ENCODE results near the gene ECI2. TPM values are rescaled to one million over a fixed set of nuclear protein-coding genes. Genes with fewer than 3 reads are reported as not detected.

ECI2 gene, protein sequence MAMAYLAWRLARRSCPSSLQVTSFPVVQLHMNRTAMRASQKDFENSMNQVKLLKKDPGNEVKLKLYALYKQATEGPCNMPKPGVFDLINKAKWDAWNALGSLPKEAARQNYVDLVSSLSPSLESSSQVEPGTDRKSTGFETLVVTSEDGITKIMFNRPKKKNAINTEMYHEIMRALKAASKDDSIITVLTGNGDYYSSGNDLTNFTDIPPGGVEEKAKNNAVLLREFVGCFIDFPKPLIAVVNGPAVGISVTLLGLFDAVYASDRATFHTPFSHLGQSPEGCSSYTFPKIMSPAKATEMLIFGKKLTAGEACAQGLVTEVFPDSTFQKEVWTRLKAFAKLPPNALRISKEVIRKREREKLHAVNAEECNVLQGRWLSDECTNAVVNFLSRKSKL
- 91.0 and 91.5 TPM in 2 replicates for total RNA-seq
- polyA plus RNA-seq: 28.3 and 33.5 TPM in 2 replicates
- polyA plus RNA-seq (2011; cell fraction: cytosol; rRNA removed): 57.9 and 65.3 TPM in 2 replicates
- polyA plus RNA-seq (2011; cell fraction: nucleus; rRNA removed): 57.1 and 64.3 TPM in 2 replicates
- 155 and 329 TPM in 2 replicates for polyA plus RNA-seq (2012)
- polyA minus RNA-seq: 48.5 and 55.1 TPM in 2 replicates
- 35.0 TPM for polyA minus RNA-seq (2011; cell fraction: cytosol; rRNA and poly(A)+ RNA removed)
- 20.4 and 22.5 TPM in 2 replicates for polyA minus RNA-seq (2011; cell fraction: nucleus; rRNA and poly(A)+ RNA removed)
- percentile 83 among the genes with signal in this experiment for Bru-seq, nascent RNA
- BruChase-seq, experiment 1, labeled RNA remaining after a 6-hour chase: percentile 82 among the genes with signal in this experiment
- BruChase-seq, experiment 2, labeled RNA remaining after a 2-hour chase: percentile 78 among the genes with signal in this experiment
- long read RNA-seq, transcript ECI2-202 (10 exons, 1,407 nt): minor isoform, 89 of 219 reads
- long read RNA-seq, transcript ECI2-201 (10 exons, 1,380 nt): major isoform, 95 of 219 reads
- long read RNA-seq, partial matches to known transcripts: 16 of 219 reads
- long read RNA-seq, other reads (novel, unspliced or antisense): 17 of 219 reads

DNA sequence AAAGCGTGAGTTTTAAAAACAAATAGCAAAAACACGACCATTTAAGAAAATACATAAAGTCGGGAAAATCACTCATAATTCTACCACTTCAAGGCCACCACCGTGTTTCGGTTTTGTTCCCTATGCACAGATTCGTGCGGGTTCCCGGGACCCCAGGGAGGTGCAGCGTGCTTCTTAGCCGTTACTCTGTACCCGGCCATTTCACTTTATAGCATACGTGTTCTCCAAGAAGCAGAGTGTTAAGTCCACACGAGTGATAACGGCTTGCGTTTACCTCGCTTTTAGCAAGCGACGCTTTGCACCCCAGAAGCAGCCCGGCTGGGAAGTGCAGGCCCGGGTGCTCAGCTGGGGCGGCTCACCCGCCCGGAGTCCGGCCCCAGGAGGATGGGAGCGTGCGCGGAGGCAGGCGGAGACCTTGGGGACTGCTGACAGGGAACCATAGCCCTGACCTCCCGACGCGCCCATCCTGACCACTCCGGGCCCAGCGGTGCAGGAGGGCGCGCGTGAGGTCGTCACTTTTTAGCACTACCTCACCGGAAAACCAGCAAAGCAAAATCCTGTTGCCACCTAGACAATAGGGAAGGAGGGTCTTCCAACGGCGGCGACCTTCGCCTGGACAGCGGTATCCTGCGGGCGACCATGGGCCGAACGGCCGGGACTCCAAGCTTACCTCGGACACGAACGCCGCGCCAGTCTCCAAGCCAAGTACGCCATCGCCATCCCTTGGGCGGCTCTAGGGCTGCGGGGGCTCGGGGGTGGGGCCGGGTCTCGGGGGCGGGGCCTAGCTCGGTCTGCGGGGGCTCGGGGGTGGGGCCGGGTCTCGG is at the start of gene ECI2:
TSS of gene ECI2 (minus strand) at position 735 of the 824 bp plus-strand sequence. CDS start at position 720, 15 bp downstream.
- intact Hi-C loops (cut with micrococcal nuclease) (loop anchor here (1.0 to 10.0 kb wide), 4 partner anchors 9 to 390 kb away; no protein-coding TSS in a partner anchor), dilution Hi-C loops (cut with MboI; ENCODE audit: extremely low pct_ligation_motif_present, low sequenced_read_pairs) (no loop called here)
- Histone ChIP-seq H3K36me3 (ENCODE audit: control insufficient read depth in 2 of 2, extremely low read depth in 1 of 2, insufficient read depth in 2 of 2, low read length in 2 of 2) (peaks cover 0 to 5% of the 10 kb centered on the region in 2 experiments), H3K27me3 (ENCODE audit: control insufficient read depth in 2 of 2, insufficient read depth in 2 of 2, low read length in 2 of 2) (no peaks in the 10 kb centered on the region), H3K79me2 (ENCODE audit: control insufficient read depth, insufficient read depth, low read length) (peaks cover 39% of the 10 kb centered on the region), H3K9me3 (replicated peaks; ENCODE audit: control insufficient read depth, insufficient read depth, low read length) (no peaks in the 10 kb centered on the region), H3K4me3 (replicated peaks in 1 of 3; ENCODE audit: insufficient read depth in 1 of 3, low read depth in 1 of 3, low read length in 3 of 3) (peak within 1 kb of the TSS; percentile 72 to 84 (median 74)), H4K20me1 (replicated peaks; ENCODE audit: control insufficient read depth, extremely low read depth, insufficient read depth, low read length) (no peaks in the 10 kb centered on the region), H3K4me1 (ENCODE audit: control insufficient read depth, extremely low read depth, insufficient read depth, low read length) (peaks cover 29% of the 10 kb centered on the region), H3K9ac (replicated peaks; ENCODE audit: extremely low read depth, insufficient read depth, low read length) (peak within 1 kb of the TSS; percentile 85), H3K4me2 (ENCODE audit: insufficient read depth, low read length) (peak within 1 kb of the TSS; percentile 99), H3K9me1 (replicated peaks; ENCODE audit: control insufficient read depth, extremely low read depth, insufficient read depth, low read length) (no peaks in the 10 kb centered on the region), H2AFZ (ENCODE audit: low read depth, low read length) (peak within 1 kb of the TSS; percentile 86), H3K27ac (ENCODE audit: insufficient read depth, low read depth, low read length) (peak within 1 kb of the TSS; percentile 67)
- TF ChIP-seq MYC (IDR thresholded peaks at IDR 0.05; ENCODE audit: low read depth, low read length) (no peak), POLR2A (IDR thresholded peaks at IDR 0.05; ENCODE audit: low read depth, low read length) (peak; percentile 40), POLR2AphosphoS5 (IDR thresholded peaks at IDR 0.05; ENCODE audit: insufficient read depth, low read depth, low read length) (peak; percentile 51)
- ChIA-PET POLR2A (interaction anchor here (0.6 to 1.2 kb wide), 8 partner anchors 14 to 692 kb away, joined by 4 to 12 read pairs (median 7); a partner anchor contains a TSS), CTCF (interaction anchor here (0.7 to 5.7 kb wide), 14 partner anchors 9 to 1133 kb away, joined by 3 to 35 read pairs (median 8); a partner anchor contains a TSS)
- TSS peak; percentile 53 for BruUV-seq (replicated peaks)
- DNase-seq (ENCODE audit: low read depth, low spot score): peak; percentile 67
- peak; percentile 31 for FAIRE-seq
